HEK293 (cell line): ENCODE results near the gene ERBIN.

Experiments used
- EGR2 ChIP-seq: fragments of 450-650 bp; formaldehyde crosslinking; IDR thresholded peaks from 2 replicates; pipeline ENCODE4 v1.5.1; 2016; ENCODE audit warnings: low read depth, missing biosample characterization, missing genetic modification characterization
- REPIN1 ChIP-seq: fragments of 450-650 bp; formaldehyde crosslinking; IDR thresholded peaks from 2 replicates; pipeline ENCODE4 v1.5.1; 2017; ENCODE audit warnings: missing biosample characterization, missing genetic modification characterization, low read depth
- TCF7L2 ChIP-seq: IDR thresholded peaks from 2 replicates; pipeline ENCODE4 v1.6.1; 2011; ENCODE audit warnings: low read depth, mild to moderate bottlenecking, inconsistent platforms, low read length, moderate library complexity, borderline replicate concordance
- ZNF16 ChIP-seq: fragments of 450-650 bp; formaldehyde crosslinking; IDR thresholded peaks from 2 replicates; pipeline ENCODE4 v1.5.1; 2016; ENCODE audit warnings: low read depth, missing biosample characterization, missing genetic modification characterization
- ZNF174 ChIP-seq: fragments of 450-650 bp; formaldehyde crosslinking; IDR thresholded peaks from 2 replicates; pipeline ENCODE4 v1.5.0; 2017; ENCODE audit warnings: missing biosample characterization, mild to moderate bottlenecking, missing genetic modification characterization
- ZNF221 ChIP-seq: fragments of 450-650 bp; formaldehyde crosslinking; IDR thresholded peaks from 2 replicates; pipeline ENCODE4 v1.5.1; 2017; ENCODE audit warnings: missing biosample characterization, missing genetic modification characterization, borderline replicate concordance
- ZNF394 ChIP-seq: fragments of 450-650 bp; formaldehyde crosslinking; IDR thresholded peaks from 2 replicates; pipeline ENCODE4 v1.5.1; 2016; ENCODE audit warnings: missing biosample characterization, missing genetic modification characterization, mild to moderate bottlenecking, moderate library complexity, borderline replicate concordance
- ZNF501 ChIP-seq: fragments of 450-650 bp; formaldehyde crosslinking; IDR thresholded peaks from 2 replicates; pipeline ENCODE4 v1.5.1; 2016; ENCODE audit warnings: missing biosample characterization, missing genetic modification characterization
- ZNF510 ChIP-seq: fragments of 450-650 bp; formaldehyde crosslinking; IDR thresholded peaks from 2 replicates; pipeline ENCODE4 v1.5.1; 2018; ENCODE audit warnings: mild to moderate bottlenecking, missing genetic modification characterization, missing biosample characterization; ENCODE audit not compliant: insufficient replicate concordance
- ZSCAN16 ChIP-seq: fragments of 450-650 bp; formaldehyde crosslinking; IDR thresholded peaks from 2 replicates; pipeline ENCODE4 v1.5.1; 2016; ENCODE audit warnings: missing biosample characterization, missing genetic modification characterization
- TF ChIP-seq, protein P1 (sequence below): fragments of 450-650 bp; formaldehyde crosslinking; IDR thresholded peaks from 2 replicates; pipeline ENCODE4 v1.5.1; 2016; ENCODE audit warnings: missing biosample characterization, missing genetic modification characterization

DNA sequence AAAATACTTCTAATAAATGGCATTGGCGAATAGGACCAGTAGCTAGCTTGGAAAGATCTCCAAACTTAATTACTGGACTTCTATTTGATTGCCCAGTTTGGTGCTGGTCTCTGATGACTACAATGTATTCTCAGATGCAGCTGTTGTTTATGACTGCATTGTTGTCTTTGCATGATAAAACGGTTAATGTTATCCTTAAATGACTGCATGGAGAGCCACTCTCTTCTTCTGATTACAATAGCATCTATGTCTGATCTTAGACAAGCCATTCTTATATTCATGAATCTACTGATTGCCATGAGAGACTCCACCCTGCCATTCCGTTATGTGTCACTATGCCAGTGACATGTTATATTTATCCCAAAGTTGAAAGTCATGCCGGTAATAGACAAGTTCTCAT lies 42.9 kb upstream of the ERBIN start:
- TF ChIP-seq, protein P1, sequence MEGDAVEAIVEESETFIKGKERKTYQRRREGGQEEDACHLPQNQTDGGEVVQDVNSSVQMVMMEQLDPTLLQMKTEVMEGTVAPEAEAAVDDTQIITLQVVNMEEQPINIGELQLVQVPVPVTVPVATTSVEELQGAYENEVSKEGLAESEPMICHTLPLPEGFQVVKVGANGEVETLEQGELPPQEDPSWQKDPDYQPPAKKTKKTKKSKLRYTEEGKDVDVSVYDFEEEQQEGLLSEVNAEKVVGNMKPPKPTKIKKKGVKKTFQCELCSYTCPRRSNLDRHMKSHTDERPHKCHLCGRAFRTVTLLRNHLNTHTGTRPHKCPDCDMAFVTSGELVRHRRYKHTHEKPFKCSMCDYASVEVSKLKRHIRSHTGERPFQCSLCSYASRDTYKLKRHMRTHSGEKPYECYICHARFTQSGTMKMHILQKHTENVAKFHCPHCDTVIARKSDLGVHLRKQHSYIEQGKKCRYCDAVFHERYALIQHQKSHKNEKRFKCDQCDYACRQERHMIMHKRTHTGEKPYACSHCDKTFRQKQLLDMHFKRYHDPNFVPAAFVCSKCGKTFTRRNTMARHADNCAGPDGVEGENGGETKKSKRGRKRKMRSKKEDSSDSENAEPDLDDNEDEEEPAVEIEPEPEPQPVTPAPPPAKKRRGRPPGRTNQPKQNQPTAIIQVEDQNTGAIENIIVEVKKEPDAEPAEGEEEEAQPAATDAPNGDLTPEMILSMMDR (tag by site-specific recombination) = no peak
- TF ChIP-seq ZNF174 (tag by site-specific recombination) (no peak), TCF7L2 (no peak), ZNF394 (tag by site-specific recombination) (no peak), ZNF510 (tag by site-specific recombination) (no peak), REPIN1 (no peak), ZNF16 (tag by site-specific recombination) (no peak), ZNF221 (tag by site-specific recombination) (no peak), ZSCAN16 (tag by site-specific recombination) (no peak), ZNF501 (tag by site-specific recombination) (no peak), EGR2 (tag by site-specific recombination) (no peak)
